ENCODE data around the gene SUCLG2.
"Not testable (repeated sequence)": the region's sequence is repeated elsewhere in the genome, so short reads cannot be mapped to it uniquely, and the experiment has no call there.

Gene SUCLG2

GRCh38 chr3:67608034-67608433 lies 46.4 kb downstream of the SUCLG2 start:
- DNase-seq (ENCODE audit: low read depth in 2 of 2): no peak

- DNase-seq (ENCODE audit: low read depth in 2 of 2): no peak
These were observed 49.0 kb downstream of the SUCLG2 start for GRCh38 chr3:67605377-67605776.

- DNase-seq (ENCODE audit: low read depth in 2 of 2): no peak
These were observed 51.6 kb downstream of the SUCLG2 start for GRCh38 chr3:67602816-67603215.

- DNase-seq (ENCODE audit: low read depth in 2 of 2): no peak
These were observed 52.3 kb downstream of the SUCLG2 start for GRCh38 chr3:67601919-67602608.

GRCh38 chr3:67601385-67601784 lies 53.0 kb downstream of the SUCLG2 start:
- DNase-seq (ENCODE audit: low read depth in 2 of 2): no peak

- DNase-seq (ENCODE audit: low read depth in 2 of 2): no peak
These were observed 54.6 kb downstream of the SUCLG2 start for GRCh38 chr3:67599821-67600220.

GRCh38 chr3:67598814-67599556 lies 55.4 kb downstream of the SUCLG2 start:
- DNase-seq (ENCODE audit: low read depth in 2 of 2): no peak

GRCh38 chr3:67595424-67595823 lies 59.0 kb downstream of the SUCLG2 start:
- no peak for DNase-seq (ENCODE audit: low read depth in 2 of 2)

- DNase-seq (ENCODE audit: low read depth in 2 of 2): no peak
These were observed 60.6 kb downstream of the SUCLG2 start for GRCh38 chr3:67593761-67594234.

GRCh38 chr3:67592057-67592456 lies 62.4 kb downstream of the SUCLG2 start:
- no peak for DNase-seq (ENCODE audit: low read depth in 2 of 2)

GRCh38 chr3:67587811-67588210 lies 66.6 kb downstream of the SUCLG2 start:
- no peak for DNase-seq (ENCODE audit: low read depth in 2 of 2)

GRCh38 chr3:67587301-67587700 lies 67.1 kb downstream of the SUCLG2 start:
- no peak for DNase-seq (ENCODE audit: low read depth in 2 of 2)

- DNase-seq (ENCODE audit: low read depth in 2 of 2): not testable (repeated sequence)
These were observed 69.8 kb downstream of the SUCLG2 start for GRCh38 chr3:67584608-67585007.

- no peak for DNase-seq (ENCODE audit: low read depth in 2 of 2)
These were observed 73.9 kb downstream of the SUCLG2 start for GRCh38 chr3:67580430-67581000.

GRCh38 chr3:67578416-67578815 lies 76.0 kb downstream of the SUCLG2 start:
- no peak for DNase-seq (ENCODE audit: low read depth in 2 of 2)

GRCh38 chr3:67576441-67576840 lies 78.0 kb downstream of the SUCLG2 start:
- no peak for DNase-seq (ENCODE audit: low read depth in 2 of 2)

GRCh38 chr3:67569324-67569723 lies 85.1 kb downstream of the SUCLG2 start:
- DNase-seq (ENCODE audit: low read depth in 2 of 2): no peak

GRCh38 chr3:67567893-67568292 lies 86.5 kb downstream of the SUCLG2 start:
- DNase-seq (ENCODE audit: low read depth in 2 of 2): no peak

GRCh38 chr3:67564973-67565372 lies 89.4 kb downstream of the SUCLG2 start:
- no peak for DNase-seq (ENCODE audit: low read depth in 2 of 2)

- no peak for DNase-seq (ENCODE audit: low read depth in 2 of 2)
These were observed 90.4 kb downstream of the SUCLG2 start for GRCh38 chr3:67564008-67564407.

GRCh38 chr3:67561667-67562394 lies 92.6 kb downstream of the SUCLG2 start:
- no peak for DNase-seq (ENCODE audit: low read depth in 2 of 2)

GRCh38 chr3:67561266-67561665 lies 93.1 kb downstream of the SUCLG2 start:
- no peak for DNase-seq (ENCODE audit: low read depth in 2 of 2)

Data from stimulated activated CD8-positive, alpha-beta memory T cell treated with anti-CD3 and anti-CD28 coated beads, Interleukin-7, amount 100 ng/mL, for 1 hour (primary cell).